Stimulated activated CD4-positive, alpha-beta T cell treated with anti-CD3 and anti-CD28 coated beads, TNF-alpha, amount 100 ng/mL, for 1 hour (primary cell): ENCODE results near the gene GXYLT2.

ENCODE experiments used
- DNase-seq, 3 donors: peaks; one replicate each; pipeline ENCODE4 v3.0.0-alpha.2; 2020; ENCODE audit warnings: low read depth in 3 of 3, low spot score in 1 of 3

Gene GXYLT2

GRCh38 chr3:72930754-72931153 lies 42.9 kb downstream of the GXYLT2 start:
- DNase-seq: no peak

DNA sequence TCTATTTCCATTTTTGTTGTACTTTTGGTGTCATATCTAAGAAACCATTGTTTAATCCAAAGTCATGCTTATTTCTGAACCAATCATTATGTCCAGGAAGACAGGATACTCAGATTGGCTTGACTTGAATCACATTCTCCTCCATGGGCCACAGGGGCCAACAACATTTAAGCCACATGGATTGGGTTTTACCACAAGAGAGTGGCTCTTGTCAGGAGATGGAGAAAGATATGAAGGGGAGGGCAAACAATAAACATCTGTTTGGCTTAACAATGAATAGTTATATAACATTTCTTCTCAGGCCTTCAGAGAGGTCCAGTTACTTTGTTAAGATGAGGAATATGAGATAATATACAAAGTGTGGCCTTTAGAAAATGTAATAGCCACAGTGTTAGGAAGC lies 44.6 kb downstream of the GXYLT2 start:
- no peak for DNase-seq

- no peak for DNase-seq
Measured at GRCh38 chr3:72938471-72939265, 50.8 kb downstream of the GXYLT2 start.

DNA sequence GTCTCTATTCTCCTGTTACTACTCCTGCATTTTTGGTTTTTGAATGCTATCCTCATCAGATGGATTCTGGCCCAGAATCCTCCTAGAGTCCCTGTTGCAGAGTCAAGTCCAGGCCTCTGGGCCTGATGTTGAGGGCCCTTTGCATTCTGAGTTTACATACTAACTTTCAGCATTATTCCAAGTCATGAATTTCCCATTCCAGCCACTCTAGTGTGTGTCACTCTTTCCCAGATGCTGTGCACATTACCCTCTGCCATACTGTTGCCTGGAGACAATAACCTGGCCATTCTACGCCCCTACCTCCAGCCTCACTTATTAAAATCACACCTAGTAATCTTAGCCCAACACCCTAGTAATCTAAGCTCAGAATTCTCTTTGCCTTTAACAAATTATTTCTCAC lies 53.4 kb downstream of the GXYLT2 start:
- no peak for DNase-seq

GRCh38 chr3:72942427-72942826 lies 54.6 kb downstream of the GXYLT2 start:
- no peak for DNase-seq

GRCh38 chr3:72944696-72945095 lies 56.9 kb downstream of the GXYLT2 start:
- DNase-seq: no peak

- no peak for DNase-seq
Measured at GRCh38 chr3:72947715-72948490, 60.1 kb downstream of the GXYLT2 start.

DNA sequence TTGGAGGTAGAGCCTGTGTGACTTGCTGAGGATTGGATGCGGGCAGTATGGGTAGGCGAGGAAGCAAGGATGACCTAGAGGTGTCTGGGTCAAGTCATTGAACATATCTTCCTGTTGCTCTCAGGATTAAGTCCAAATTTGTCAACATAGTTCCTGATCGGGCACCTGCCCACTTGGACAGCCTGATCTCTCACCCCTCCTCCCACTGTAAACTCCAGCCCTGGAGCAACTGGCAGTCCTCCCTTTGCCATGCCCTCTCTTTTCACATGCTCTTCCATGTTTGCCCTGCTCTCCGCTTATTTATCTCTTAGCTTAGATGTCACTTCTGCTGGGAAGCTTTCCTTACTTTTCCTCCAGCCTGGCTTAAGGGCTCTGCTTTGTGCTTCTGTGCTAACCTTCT lies 61.2 kb downstream of the GXYLT2 start:
- no peak for DNase-seq

GRCh38 chr3:72950372-72950771 lies 62.5 kb downstream of the GXYLT2 start:
- DNase-seq: no peak

- no peak for DNase-seq
Measured at GRCh38 chr3:72950801-72951200, 63.0 kb downstream of the GXYLT2 start.

GRCh38 chr3:72951259-72951722 lies 63.4 kb downstream of the GXYLT2 start:
- DNase-seq: no peak

GRCh38 chr3:72953325-72953956 lies 65.6 kb downstream of the GXYLT2 start:
- DNase-seq: no peak

DNA sequence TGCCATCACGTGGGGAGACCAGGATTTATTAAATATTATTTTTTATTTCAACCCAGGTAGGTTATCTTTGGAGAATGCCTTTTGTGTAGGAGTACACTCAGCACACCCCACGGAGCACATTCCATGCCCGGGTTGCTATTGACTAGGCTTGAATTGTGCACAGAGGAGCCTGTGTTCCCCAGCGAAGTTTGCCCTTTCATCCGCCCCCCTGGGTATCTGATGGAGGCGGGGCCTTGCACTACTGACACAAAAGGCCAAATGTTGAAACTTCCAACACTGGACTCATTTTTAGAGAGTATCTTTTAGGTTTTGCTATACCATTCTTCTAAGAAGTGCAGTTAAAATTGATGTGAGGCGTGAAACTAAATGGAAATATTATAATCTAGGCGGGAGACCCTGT lies 69.5 kb downstream of the GXYLT2 start:
- DNase-seq: no peak

DNA sequence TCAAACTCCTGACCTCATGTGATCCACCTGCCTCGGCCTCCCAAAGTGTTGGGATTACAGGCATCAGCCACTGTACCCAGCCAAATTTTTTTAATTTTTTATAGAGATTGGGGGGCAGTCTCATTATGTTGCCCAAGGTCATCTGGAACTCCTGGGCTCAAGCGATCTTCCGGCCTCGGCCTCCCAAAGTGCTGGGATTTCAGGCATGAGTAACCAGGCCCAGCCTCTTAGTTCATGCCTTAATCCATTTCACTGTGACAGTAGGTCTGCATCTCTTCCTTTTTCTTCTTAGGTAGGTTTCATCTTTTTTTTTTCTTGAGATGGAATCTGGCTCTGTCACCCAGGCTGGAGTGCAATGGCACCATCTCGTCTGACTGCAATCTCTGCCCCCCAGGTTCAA lies 71.5 kb downstream of the GXYLT2 start:
- no peak for DNase-seq

GRCh38 chr3:72960812-72961518 lies 73.1 kb downstream of the GXYLT2 start:
- DNase-seq: no peak

DNA sequence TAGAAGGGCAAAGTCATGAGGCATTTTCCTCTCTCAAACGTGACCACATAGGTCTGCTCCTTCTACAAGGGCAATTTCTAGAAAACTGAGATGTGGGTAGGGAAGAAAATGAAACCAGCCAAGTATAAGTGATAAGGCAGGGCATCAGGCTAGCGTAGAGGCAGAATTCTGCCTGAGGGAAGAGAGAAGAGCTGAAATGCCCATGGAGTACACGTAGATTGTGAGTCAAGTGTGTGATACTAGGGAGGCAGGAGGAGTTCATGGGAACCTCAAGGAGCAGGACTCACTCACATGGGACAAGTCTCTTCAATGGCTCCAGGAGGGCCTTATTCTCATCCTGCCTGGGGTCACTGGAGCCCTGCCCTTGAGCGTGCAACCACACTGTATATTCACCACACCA lies 73.9 kb downstream of the GXYLT2 start:
- no peak for DNase-seq

DNA sequence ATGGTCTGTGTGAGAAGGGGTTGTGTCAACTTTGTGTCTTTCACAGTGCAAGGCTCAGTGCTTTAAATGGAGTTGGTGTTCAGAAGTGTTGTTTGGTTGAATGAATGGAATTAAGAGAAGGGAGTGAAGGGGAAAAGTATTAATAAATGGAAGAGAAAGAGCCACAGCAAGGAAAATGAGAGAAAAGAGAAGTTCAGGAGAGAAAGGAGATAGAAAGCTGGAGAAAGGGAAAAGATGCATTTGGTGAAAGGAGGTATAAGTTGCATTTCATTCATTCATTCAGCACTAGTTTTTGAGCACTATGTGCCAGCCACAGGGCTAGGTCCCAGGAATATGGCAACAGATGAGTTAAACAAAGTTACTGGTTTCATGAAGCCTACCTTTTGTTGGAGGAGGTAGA lies 74.5 kb downstream of the GXYLT2 start:
- DNase-seq: no peak

GRCh38 chr3:72964633-72965032 lies 76.8 kb downstream of the GXYLT2 start:
- no peak for DNase-seq

- DNase-seq: no peak
Measured at GRCh38 chr3:72968266-72968664, 80.4 kb downstream of the GXYLT2 start.

DNA sequence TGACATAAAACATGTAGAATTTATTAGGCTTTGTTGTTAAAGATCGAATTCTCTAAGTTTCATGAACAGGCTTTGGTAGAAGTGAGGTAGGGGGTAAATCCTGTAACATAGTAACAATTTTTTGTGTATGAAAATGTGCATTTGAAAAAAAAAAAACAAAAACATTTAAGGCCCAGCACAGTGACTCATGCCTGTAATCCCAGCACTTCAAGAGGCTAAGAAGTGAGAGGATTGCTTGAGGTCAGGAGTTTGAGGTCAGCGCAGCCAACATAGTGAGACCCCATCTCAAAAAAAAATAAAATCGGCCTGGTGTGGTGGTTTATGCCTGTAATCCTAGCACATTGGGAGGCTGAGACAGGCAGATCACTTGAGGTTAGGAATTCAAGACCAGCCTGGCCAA lies 81.9 kb downstream of the GXYLT2 start:
- no peak for DNase-seq

- DNase-seq: no peak
Measured at GRCh38 chr3:72970942-72971341, 83.1 kb downstream of the GXYLT2 start.

DNA sequence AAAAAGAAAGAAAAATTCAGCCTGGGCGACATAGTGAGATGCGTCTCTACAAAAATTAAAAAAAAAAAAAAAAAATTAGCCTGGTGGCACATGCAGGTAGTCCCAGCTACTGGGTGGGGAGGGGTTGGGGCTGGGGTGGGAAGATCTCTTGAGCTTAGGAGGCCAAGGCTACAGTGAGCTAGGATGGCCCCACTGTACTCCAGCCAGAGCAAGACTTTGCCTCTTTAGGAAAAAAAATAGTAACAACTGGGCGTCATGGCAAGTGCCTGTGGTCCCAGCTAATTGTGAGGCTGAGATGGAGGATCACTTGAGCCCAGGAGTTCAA lies 84.8 kb downstream of the GXYLT2 start:
- no peak for DNase-seq
